Common myeloid progenitor, CD34-positive (primary cell): ENCODE measurements around the gene RNLS.

Source experiments
- CTCF ChIA-PET: fragments of 350-600 bp; sonication (Branson Sonifier 250); formaldehyde crosslinking; loops from one replicate; lab custom pipeline; 2021; ENCODE audit warnings: antibody characterized with exemption; lab: Charles Lee
- POLR2A ChIA-PET: fragments of 350-600 bp; sonication (Branson Sonifier 250); formaldehyde crosslinking; loops from one replicate; lab custom pipeline; 2021; ENCODE audit warnings: antibody characterized with exemption; lab: Charles Lee
- DNase-seq, 3 donors: peaks; one replicate each; pipeline versions ENCODE4 v3.0.0 to v3.0.0-alpha.2; 2013
- H3K27ac ChIP-seq, 2 experiments: 1 replicate in 1 of 2; 2 replicates in 1 of 2; pipeline ENCODE4 v1.7.0; 2013; ENCODE audit warnings: inconsistent platforms in 2 of 2, low read length in 2 of 2, mild to moderate bottlenecking in 2 of 2, low read depth in 1 of 2, moderate library complexity in 1 of 2; ENCODE audit not compliant: severe bottlenecking in 2 of 2, insufficient read depth in 1 of 2, poor library complexity in 1 of 2
- H3K27me3 ChIP-seq, 5 experiments: replicated peaks in 2 of 5; 1 replicate in 3 of 5; 2 replicates in 2 of 5; pipeline versions ENCODE4 v1.6.1 to v1.7.0; 2013; ENCODE audit warnings: low read length in 4 of 5, mild to moderate bottlenecking in 2 of 5, moderate library complexity in 2 of 5, inconsistent platforms in 1 of 5; ENCODE audit not compliant: insufficient read depth in 5 of 5, control insufficient read depth in 4 of 5
- H3K36me3 ChIP-seq, 4 experiments: 1 replicate in 2 of 4; 2 replicates in 2 of 4; pipeline versions ENCODE4 v1.6.1 to v1.7.0; 2013; ENCODE audit warnings: low read length in 3 of 4, control low read depth in 1 of 4, mild to moderate bottlenecking in 1 of 4; ENCODE audit not compliant: control insufficient read depth in 4 of 4, insufficient read depth in 4 of 4
- H3K4me1 ChIP-seq, 4 experiments: 1 replicate in 3 of 4; 2 replicates in 1 of 4; pipeline versions ENCODE4 v1.6.1 to v1.7.1; 2013; ENCODE audit warnings: low read length in 3 of 4, mild to moderate bottlenecking in 3 of 4, control low read depth in 1 of 4, inconsistent platforms in 1 of 4, moderate library complexity in 1 of 4; ENCODE audit not compliant: control insufficient read depth in 4 of 4, insufficient read depth in 4 of 4; ENCODE audit errors: control extremely low read depth in 1 of 4
- H3K4me3 ChIP-seq, 7 experiments: 1 replicate in 4 of 7; 2 replicates in 3 of 7; pipeline versions ENCODE4 v1.5.1 to v1.7.0; 2013; ENCODE audit warnings: mild to moderate bottlenecking in 7 of 7, low read length in 6 of 7, moderate library complexity in 6 of 7, inconsistent platforms in 2 of 7, low read depth in 2 of 7, control low read depth in 1 of 7; ENCODE audit not compliant: insufficient read depth in 4 of 7, control insufficient read depth in 1 of 7; ENCODE audit errors: extremely low read depth in 1 of 7
- H3K9me3 ChIP-seq, 5 experiments: 1 replicate in 4 of 5; 2 replicates in 1 of 5; pipeline versions ENCODE4 v1.6.1 to v1.7.1; 2013; ENCODE audit warnings: low read length in 4 of 5, mild to moderate bottlenecking in 2 of 5, inconsistent platforms in 1 of 5, low read depth in 1 of 5, moderate library complexity in 1 of 5; ENCODE audit not compliant: control insufficient read depth in 4 of 5, insufficient read depth in 2 of 5; ENCODE audit errors: control extremely low read depth in 1 of 5
- WGBS: methylation state at CpG from one replicate; pipeline ENCODE4 v1.1.5; 2013; ENCODE audit not compliant: insufficient coverage; 5-methylcytosine and 5-hydroxymethylcytosine counted together

The RNLS gene

GRCh38 chr10:88243202-88243744, 339.8 kb downstream of the RNLS start:
- Histone ChIP-seq H3K36me3 (no peaks in the 10 kb centered on the region), H3K27ac (no peak overlapping the region), H3K9me3 (peaks cover 0 to 2% (median 0%) of the 10 kb centered on the region in 5 experiments), H3K4me1 (peaks cover 0 to 15% (median 2%) of the 10 kb centered on the region in 4 experiments), H3K4me3 (no peak overlapping the region), H3K27me3 (no peaks in the 10 kb centered on the region)
- ChIA-PET POLR2A (no interaction called here), CTCF (interaction anchor here (1.0 to 1.3 kb wide), 2 partner anchors 59 to 324 kb away, joined by 3 to 4 read pairs; no protein-coding TSS in a partner anchor)
- no peak for DNase-seq
- WGBS, result 100% methylated on average over 5 of the region's 5 CpGs

- H3K27me3 ChIP-seq, result no peaks in the 10 kb centered on the region
- no peak overlapping the region for H3K27ac ChIP-seq
- WGBS, result 100% methylated on average over 1 of the region's 1 CpG
- peaks cover 0 to 15% (median 3%) of the 10 kb centered on the region in 4 experiments for H3K4me1 ChIP-seq
- POLR2A ChIA-PET, result no interaction called here
- no peak for DNase-seq
- no peaks in the 10 kb centered on the region for H3K36me3 ChIP-seq
- H3K4me3 ChIP-seq, result no peak overlapping the region
- H3K9me3 ChIP-seq, result peaks cover 0 to 2% (median 0%) of the 10 kb centered on the region in 5 experiments
- CTCF ChIA-PET, result interaction anchor here (1.1 kb wide), 1 partner anchor 13 kb away, joined by 3 read pairs; no protein-coding TSS in a partner anchor
Measured at GRCh38 chr10:88241501-88241900, 341.6 kb downstream of the RNLS start.

- peaks cover 0 to 12% (median 8%) of the 10 kb centered on the region in 4 experiments for H3K4me1 ChIP-seq
- DNase-seq, result no peak
- CTCF ChIA-PET, result interaction anchor here (0.8 kb wide), 1 partner anchor 45 kb away, joined by 3 read pairs; no protein-coding TSS in a partner anchor
- no peaks in the 10 kb centered on the region for H3K27me3 ChIP-seq
- no peaks in the 10 kb centered on the region for H3K9me3 ChIP-seq
- H3K4me3 ChIP-seq, result no peak overlapping the region
- WGBS, result 100% methylated on average over 1 of the region's 2 CpGs
- H3K36me3 ChIP-seq, result no peaks in the 10 kb centered on the region
- no peak overlapping the region for H3K27ac ChIP-seq
- POLR2A ChIA-PET, result no interaction called here
Measured at GRCh38 chr10:88239212-88239611, 343.9 kb downstream of the RNLS start.

DNA sequence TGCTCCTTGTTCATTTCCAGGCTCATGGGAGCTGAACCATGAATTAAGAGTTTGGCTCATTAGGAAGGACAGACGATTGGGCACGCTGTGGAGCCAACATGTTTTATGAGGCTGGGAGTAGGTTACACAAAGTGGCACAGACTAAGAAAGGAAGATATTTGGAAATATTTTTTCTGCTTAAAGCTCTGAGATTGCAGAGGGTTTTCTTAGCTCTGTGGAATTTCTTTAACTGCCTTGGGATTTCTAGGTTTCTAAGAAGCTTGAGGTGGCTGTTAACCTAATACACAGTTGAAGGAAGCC, 344.6 kb downstream of the RNLS start:
- WGBS, result 100% methylated on average over 2 of the region's 2 CpGs
- CTCF ChIA-PET, result no interaction called here
- Histone ChIP-seq H3K27ac (no peak overlapping the region), H3K4me3 (no peak overlapping the region), H3K36me3 (no peaks in the 10 kb centered on the region), H3K27me3 (no peaks in the 10 kb centered on the region), H3K9me3 (no peaks in the 10 kb centered on the region), H3K4me1 (peaks cover 0 to 10% (median 7%) of the 10 kb centered on the region in 4 experiments)
- DNase-seq, result no peak
- POLR2A ChIA-PET, result no interaction called here

GRCh38 chr10:88237896-88238614, 345.1 kb downstream of the RNLS start:
- POLR2A ChIA-PET, result no interaction called here
- no peak for DNase-seq
- H3K9me3 ChIP-seq, result no peaks in the 10 kb centered on the region
- H3K27me3 ChIP-seq, result no peaks in the 10 kb centered on the region
- H3K4me3 ChIP-seq, result no peak overlapping the region
- H3K27ac ChIP-seq, result no peak overlapping the region
- 33% methylated on average over 1 of the region's 2 CpGs for WGBS
- peaks cover 0 to 10% (median 7%) of the 10 kb centered on the region in 4 experiments for H3K4me1 ChIP-seq
- H3K36me3 ChIP-seq, result no peaks in the 10 kb centered on the region
- CTCF ChIA-PET, result no interaction called here

GRCh38 chr10:88236121-88236743, 346.9 kb downstream of the RNLS start:
- ChIA-PET CTCF (interaction anchor here (1.1 kb wide), 1 partner anchor 15 kb away, joined by 4 read pairs; no protein-coding TSS in a partner anchor), POLR2A (interaction anchor here (0.6 kb wide), 1 partner anchor 87 kb away, joined by 3 read pairs; no protein-coding TSS in a partner anchor)
- Histone ChIP-seq H3K4me1 (peaks cover 0 to 10% (median 5%) of the 10 kb centered on the region in 4 experiments), H3K27ac (no peak overlapping the region), H3K9me3 (no peaks in the 10 kb centered on the region), H3K36me3 (no peaks in the 10 kb centered on the region), H3K27me3 (no peaks in the 10 kb centered on the region), H3K4me3 (no peak overlapping the region)
- no CpG with 5 or more reads among the region's 2 CpGs for WGBS
- DNase-seq, result peak in 2 of 3 donors; percentile 31 to 51

DNA sequence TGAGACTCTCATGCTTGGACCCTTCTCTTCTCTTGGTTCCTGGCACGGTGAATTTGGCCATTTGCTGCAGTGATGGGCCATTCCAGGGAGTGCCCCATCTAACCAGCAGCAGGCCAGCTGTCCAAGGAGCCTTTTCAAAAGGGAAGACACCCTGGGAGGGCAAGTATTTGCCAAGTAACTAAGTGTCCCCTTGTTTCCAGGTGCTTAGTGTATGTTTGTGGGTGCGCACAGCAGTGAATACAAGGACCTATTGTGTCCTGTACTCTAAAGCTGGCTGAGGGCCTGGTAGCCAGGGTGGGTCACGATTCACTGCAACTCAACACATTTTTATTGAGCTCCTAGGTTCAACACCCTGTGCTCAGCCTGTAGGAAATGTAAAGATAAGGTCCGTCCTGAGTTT, 348.8 kb downstream of the RNLS start:
- no peak overlapping the region for H3K27ac ChIP-seq
- peaks cover 0 to 10% (median 5%) of the 10 kb centered on the region in 4 experiments for H3K4me1 ChIP-seq
- no peaks in the 10 kb centered on the region for H3K36me3 ChIP-seq
- no peak overlapping the region for H3K4me3 ChIP-seq
- POLR2A ChIA-PET, result no interaction called here
- no peaks in the 10 kb centered on the region for H3K27me3 ChIP-seq
- CTCF ChIA-PET, result no interaction called here
- H3K9me3 ChIP-seq, result no peaks in the 10 kb centered on the region
- WGBS, result 96% methylated on average over 2 of the region's 4 CpGs
- DNase-seq, result no peak
